NCI-H774 (cell line): ENCODE data around the gene MAP2K3.

ENCODE experiments used
- DNase-seq: peaks from one replicate; lab custom pipeline; 2025; lab: John Stamatoyannopoulos, UW

Gene MAP2K3

DNA sequence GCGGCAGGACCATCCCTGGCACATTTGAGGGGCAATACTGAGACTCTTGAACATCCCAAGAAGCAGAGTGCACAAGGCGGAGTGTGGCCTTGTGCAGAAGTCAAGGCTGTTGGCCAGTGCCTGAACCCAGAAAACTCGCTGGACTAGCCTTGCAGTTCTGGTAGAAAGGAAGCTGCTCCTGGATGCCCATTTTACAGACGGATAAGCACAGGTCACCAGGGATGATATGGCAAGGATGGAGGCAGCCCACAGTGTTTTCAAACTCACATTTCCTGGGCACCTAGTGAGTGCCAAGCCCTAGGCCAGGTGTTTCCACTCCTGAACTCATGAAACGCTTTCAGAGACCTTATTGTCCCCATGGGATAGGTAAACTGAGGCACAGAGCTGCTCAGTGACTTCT lies 1.7 kb upstream of the MAP2K3 start:
- no peak for DNase-seq

DNA sequence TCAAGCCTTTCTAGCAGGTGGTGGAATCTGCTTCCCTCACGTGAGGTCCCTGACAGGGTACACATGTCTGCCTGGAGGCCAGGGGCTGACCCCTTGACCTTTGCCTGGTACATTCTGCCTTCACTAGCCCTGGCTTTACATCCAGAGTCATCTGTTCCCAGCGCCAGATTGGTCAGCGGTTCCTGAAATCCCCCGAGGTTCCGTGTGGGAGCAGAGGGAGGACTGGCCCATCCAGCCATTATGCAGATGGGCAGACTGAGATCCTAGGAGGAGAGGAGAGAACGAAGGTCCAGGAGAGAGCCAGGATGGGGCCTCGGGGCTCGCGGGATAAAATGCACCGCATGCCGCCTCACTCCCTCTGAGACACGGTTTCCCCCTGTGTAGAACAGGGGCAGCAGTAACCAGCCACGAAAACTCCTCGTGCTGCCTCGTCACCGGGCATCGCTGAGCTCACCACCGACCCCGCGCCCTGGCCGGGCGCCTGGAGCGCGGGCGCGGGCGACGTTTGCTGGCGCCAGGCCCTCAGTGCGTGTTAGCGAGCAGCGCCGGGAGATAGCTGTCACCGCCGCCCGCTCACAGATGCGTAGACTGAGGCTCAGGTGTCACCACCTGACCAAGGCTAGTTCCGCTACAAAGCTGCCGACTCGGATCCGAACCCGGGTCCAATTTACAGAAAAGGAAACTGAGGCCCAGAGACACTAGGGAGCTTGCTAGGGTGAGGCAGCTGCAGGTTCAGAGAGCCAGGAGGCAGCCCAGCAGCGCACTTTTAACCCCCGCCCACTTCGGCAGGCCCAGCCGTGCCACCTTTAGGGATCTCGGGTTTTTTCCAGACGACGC lies 811 bp upstream of the MAP2K3 start:
- no peak for DNase-seq

- DNase-seq: no peak
These were observed 904 bp downstream of the MAP2K3 start for GRCh38 chr17:21285164-21286065.

DNA sequence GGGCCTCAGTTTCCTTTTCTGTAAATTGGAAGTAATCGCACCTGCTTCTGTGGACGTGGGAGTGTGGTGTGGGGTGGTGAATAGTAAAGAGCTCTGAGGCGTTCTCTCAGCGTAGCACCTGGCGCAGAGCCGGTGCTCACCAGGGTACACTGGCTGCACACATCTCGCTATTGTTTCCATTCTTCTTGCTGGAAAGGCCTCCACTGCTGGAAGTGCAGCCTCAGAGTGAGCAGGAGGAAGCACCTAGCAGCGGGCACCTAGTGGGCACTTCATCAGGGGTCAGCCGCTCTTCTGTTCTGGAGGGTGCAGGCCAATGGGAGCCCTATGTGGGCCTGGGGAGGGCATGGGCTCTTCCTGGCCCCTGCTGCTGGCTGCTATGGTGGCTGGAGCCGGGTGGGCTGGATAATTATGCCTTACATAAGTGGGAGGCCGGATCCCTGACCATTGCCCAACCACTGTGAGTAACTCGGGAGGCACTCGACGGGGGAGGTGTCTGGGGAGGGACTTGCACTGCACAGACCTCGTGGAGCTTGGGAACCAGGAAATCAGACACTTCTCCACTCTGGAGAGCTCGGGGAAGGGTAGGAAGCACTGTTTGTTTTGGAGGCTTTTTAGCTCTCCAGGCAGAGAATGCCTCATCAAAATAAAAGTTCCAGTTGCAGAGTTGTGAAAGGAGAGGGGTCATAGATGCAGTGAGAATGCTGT lies 1.7 kb downstream of the MAP2K3 start:
- no peak for DNase-seq

DNA sequence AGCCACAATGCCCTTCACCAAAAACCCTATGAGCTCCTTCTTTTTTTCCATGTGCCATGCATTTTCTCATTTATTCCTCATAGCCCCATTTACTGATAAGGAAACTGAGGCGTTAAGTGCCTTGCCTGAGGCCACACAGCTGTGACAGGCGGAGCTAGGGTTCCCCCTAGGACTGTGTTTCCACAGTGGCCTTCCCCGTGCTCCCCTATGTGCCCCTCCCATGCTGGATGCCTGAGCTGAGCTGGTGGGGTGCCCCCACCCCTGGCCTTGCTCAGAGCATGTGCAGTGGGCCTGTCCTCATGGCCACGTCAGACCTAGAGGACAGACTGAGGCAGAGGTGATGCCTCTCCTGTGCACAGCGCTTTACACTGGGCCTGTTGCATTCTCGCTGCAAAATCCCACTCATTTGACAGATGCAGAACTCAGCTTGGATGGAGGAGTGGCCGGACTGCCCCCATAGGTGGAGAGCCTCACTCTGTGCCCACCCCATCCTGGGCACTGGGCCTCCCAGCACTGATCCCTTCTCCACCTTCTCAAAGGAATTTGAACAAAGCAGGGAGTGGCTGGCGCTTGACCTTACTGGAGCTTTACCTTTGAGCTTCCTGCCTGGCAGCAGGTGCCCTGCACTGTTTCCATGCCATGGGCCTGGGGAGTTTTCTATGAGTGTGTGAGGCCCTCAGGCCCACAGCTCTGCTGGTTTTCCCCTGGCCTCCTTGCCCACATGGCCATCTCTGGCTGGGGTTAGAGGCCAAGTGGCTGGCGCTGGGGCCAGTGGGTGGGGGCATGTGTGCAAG lies 2.6 kb downstream of the MAP2K3 start:
- no peak for DNase-seq

DNA sequence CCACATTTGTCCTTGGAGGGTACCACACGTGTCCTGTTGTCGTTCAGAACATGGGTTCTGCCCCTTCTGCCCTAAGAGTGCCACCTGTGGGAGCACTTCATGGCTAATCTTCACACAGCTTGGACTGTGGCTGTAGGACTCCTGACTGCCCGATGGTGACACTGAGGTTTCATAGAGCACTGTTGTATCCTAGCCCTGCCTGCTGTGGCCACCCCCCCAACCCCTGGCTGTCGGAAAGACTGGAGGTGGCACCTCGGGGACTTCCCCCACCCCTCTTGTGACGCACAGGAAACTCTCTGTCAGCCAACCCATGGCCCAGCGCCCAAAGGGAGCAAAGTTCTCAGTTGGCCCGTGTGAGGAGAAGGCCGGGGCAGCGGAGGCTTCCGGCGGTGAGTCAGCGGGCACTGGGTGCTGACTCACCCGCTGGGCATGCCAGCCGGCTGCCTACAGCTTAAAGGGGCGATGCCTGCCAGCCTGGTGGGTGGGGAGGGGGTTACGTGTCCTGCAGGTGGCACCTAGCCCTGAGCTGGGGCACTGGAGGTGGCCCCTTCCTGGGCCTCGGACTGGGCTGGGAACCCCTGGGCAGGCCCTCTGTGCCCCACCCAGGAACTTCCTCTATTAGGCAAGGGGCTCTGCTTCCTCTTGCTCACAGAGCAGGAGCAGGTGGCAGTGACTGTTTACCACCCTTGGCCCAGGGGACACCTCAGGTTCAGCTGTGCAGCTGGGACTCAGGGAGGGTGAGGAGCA lies 3.4 kb downstream of the MAP2K3 start:
- DNase-seq: no peak

DNA sequence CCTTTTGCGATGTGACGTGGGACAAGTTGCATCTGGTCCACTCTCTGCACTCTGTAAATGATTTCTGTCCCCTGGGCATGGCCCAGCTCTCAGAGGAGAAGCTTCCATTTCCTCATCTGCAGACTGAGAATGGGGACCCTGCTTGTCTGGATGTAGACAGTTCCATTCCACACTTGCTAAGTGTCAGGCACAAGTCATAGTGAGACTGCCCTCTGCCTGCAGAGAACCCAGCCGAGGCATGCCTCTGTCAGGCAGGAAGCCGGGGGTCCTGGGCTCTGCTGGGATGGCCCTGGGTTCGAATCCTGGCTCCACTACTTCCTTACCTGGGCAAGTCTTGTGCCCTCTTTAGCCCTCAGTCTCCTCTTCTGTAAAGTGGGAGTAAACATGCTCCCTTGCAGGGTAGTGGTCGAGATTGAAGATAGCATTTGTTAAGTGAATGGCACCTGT lies 4.1 kb downstream of the MAP2K3 start:
- DNase-seq: no peak

- no peak for DNase-seq
These were observed 4.8 kb downstream of the MAP2K3 start for GRCh38 chr17:21289175-21289901.

- DNase-seq: no peak
These were observed 5.5 kb downstream of the MAP2K3 start for GRCh38 chr17:21289902-21290571.

DNA sequence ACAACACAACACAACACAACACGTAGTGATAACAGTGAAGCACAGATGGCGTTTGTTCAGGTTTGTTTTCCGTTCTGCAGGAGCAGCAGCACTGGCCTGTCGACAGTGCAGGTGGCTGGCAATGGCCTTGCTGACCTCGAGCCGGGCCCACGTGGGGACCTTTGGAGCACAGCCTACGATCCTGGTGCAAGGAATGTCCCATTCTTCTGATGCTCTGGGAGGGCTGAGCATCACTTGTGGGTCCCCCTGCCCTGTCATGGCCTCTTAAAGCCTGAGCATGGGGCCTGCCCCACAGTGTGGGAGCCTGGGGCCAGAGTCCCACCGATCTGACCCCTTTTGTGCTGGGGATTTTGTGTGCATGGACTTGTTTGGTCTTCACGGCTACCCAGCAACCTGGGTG lies 6.8 kb downstream of the MAP2K3 start:
- DNase-seq: no peak

GRCh38 chr17:21291862-21292261 lies 7.4 kb downstream of the MAP2K3 start:
- no peak for DNase-seq

- no peak for DNase-seq
These were observed 8.6 kb downstream of the MAP2K3 start for GRCh38 chr17:21292867-21293830.

DNA sequence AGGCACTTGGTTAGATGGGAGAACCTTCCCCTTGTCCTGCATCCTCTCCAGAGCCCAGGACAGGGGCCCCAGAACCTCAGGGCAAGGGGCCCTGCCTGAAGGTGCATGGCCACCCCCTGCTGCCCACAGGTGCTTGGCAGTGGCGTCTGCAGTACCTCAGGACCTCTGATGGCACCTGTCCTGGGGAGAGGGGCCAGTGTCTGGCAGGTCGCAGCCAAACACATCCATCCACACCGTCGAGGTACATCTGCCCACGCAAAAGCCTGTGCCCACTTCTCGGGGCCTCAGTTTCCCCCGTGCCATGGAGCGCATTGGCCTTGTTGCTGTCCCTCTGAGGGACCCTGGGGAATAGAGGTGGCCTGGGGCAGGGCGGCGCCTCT lies 9.3 kb downstream of the MAP2K3 start:
- DNase-seq: no peak

GRCh38 chr17:21294321-21295035 lies 10.0 kb downstream of the MAP2K3 start:
- DNase-seq: no peak

DNA sequence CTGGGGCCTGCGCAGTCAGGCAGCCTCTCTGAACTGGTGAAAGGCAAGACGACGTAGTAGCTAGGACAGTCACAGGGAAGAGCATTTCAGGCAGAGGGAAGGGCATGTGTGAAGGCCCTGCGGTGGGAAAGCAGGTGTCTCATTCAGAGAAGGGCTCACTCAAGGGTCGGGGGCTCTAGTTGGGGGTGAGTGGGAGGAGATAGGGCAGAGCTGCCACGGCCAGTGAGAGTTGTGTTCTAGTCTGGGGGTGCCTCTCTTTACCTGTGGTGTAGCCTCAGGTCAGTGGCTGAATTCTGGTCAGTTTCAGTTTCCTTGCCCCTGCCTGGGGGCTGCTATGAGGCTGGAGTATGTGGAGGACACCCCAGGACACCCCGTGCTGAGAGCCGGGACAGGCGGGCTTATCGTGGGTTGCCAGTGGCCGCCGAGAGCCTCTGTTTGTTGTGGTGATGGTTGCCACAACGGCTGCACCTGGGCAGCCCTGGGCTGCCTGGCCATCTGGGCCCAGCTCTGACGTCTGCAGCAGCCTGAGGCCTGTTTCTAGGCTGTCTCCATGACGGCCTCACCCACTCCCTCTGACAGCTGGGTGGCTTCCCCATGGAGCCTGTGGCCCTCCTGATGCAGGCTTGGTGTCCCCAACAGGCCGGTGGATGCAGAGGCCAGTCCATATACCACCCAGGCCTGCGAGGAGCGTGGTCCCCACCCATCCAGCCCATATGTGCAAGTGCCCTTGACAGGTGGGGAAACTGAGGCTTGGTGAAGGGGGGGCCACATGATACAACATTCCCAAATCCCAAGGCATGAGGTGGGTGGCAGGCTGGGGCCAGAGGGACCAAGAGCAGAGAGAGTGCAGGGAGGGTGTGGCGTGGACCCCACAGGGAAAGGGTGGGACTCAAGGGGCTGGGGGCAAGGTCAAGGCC lies 10.8 kb downstream of the MAP2K3 start:
- DNase-seq: no peak
